GM18858 (cell line): ENCODE measurements around the gene BBS1.
"Not testable (repeated sequence)": the region's sequence is repeated elsewhere in the genome, so short reads cannot be mapped to it uniquely, and the experiment has no call there.

Experiments
- ATAC-seq: cut with Tn5 transposase; IDR thresholded peaks from one replicate; pipeline ENCODE4 v1.9.1; 2021; ENCODE audit not compliant: unreplicated experiment

The BBS1 gene

DNA sequence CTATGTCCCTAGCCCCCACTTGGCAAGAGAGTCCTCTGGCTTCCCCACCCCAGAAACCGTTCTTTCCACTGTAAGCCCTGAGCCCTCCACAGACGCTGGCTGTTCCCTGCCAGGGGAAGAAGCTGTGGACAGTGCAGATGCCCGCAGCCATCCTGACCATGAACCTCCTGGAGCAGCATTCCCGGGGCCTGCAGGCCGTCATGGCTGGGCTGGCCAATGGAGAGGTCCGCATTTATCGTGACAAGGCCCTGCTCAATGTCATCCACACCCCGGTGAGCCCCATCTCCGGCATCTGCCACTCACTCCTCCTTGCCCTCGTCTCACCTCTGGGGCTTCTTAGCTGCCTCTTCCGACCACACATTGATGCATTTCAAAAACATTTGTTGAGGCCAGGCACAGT, 13.2 kb downstream of the BBS1 start:
- no peak for ATAC-seq

- no peak for ATAC-seq
These were observed 14.0 kb downstream of the BBS1 start for GRCh38 chr11:66524304-66525040.

- ATAC-seq: no peak
These were observed 18.6 kb downstream of the BBS1 start for GRCh38 chr11:66529069-66529468.

GRCh38 chr11:66529655-66530054, 19.2 kb downstream of the BBS1 start:
- no peak for ATAC-seq

DNA sequence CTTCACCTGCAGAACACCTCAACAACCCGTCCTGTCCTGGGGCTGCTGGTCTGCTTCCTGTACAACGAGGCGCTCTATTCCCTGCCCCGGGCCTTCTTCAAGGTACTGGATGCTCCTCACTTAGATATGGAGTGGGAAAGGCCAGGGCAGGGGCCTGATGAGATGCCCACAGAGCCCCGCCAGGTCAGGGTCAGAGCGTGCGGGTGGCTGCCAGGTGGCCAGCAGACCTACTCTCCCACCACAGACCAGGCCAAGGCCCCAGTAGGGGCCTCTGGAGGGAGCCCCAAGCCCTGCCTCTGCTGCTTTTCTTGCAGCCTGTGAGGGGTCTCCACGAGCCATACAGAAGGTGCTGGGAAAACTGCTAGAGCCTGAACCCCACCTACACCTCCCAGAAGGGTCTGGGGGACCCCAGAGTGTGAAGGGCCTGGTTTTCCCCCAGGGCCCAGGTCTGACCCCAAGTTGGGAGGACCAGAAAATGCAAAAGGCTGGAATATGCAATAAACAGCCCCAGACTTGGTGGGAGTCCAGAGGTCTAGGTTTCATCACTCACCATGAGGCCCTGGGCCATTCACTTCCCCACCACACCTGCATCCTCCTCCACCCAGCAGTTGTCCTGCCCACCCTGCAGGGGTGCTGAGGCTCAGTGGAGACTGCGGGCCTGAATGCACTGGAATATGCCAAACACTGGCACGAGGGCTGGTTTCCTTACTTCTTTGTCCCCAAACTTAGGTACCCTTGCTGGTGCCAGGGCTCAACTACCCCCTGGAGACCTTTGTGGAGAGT, 20.7 kb downstream of the BBS1 start:
- no peak for ATAC-seq

DNA sequence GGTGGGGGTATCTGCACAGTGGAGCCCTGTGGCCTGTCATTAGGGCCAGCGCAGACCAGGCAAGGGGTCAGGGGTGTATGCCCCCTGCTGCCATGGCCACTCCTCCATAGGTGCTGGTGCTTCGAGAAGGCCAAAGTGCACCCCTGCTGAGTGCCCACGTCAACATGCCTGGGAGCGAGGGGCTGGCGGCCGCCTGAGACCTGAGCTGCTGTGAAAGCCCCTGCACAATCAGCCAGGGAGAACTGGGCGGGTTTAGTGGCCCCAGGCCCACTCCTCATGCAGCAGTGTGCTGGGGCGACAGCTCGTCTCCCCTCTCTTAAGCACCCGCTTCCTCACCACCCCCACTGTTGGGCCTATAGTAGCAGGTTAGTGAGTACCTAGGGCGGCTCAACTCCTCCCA, 21.4 kb downstream of the BBS1 start:
- no peak for ATAC-seq

- ATAC-seq: no peak
These were observed 22.3 kb downstream of the BBS1 start for GRCh38 chr11:66532784-66533183.

DNA sequence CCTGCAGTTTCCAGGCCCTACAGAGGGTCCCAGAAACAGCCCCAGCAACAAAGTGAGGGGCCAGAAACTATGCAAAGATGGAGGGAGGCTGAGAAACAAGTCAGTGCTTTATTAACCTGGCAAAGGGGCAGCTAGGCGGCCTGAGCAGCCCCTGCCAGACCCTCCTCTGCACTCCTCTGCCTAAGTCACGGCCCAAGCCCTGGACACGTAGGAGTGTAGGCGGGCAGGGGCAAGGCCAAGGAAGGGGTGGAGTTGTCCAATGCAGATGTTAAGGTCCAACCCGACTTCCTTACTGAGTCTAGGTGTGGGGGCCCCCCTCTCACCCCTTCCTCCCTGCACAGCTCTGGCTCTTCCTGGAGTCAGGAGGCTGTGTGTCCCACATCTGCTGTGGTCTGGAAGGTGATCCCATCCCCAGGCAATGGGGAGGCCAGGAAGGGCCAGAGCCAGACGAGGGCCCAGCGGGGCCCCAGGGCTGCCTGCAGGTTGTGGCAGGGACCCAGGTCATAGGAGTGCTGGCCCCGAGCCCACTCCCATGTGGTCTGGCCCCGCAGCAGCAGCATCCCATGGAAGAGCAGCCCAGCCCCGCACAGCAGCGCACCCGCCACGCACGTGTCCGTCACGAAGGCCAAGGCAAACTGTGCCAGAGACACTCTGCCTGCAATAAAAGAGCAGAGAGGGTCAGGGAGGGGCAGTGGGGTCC, 28.9 kb downstream of the BBS1 start:
- ATAC-seq: no peak

- ATAC-seq: no peak
These were observed 29.4 kb downstream of the BBS1 start for GRCh38 chr11:66539870-66540213.

GRCh38 chr11:66540598-66540997, 30.2 kb downstream of the BBS1 start:
- ATAC-seq: not testable (repeated sequence)

- ATAC-seq: no peak
These were observed 31.5 kb downstream of the BBS1 start for GRCh38 chr11:66541892-66542291.

DNA sequence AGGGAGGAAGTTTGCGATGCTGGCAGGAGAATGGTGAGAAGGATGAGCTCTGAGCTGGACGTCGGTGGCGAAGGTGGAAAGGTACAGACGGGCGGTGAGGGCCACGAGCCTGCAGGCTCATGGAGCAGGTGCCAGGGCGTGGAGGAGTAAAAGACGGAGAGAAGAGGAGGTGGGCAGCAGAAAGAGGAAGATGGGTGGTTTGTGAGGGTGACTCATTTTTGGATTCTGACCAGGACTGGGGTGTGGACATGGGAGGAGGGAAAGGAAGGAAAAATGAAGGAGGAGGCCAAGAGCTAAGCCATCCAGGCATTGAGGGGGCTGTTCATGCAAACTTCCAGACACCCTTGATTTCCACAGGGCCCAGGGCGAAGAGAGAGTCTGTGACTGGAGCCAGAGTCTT, 31.9 kb downstream of the BBS1 start:
- no peak for ATAC-seq

GRCh38 chr11:66543263-66544107, 33.0 kb downstream of the BBS1 start:
- ATAC-seq: no peak

DNA sequence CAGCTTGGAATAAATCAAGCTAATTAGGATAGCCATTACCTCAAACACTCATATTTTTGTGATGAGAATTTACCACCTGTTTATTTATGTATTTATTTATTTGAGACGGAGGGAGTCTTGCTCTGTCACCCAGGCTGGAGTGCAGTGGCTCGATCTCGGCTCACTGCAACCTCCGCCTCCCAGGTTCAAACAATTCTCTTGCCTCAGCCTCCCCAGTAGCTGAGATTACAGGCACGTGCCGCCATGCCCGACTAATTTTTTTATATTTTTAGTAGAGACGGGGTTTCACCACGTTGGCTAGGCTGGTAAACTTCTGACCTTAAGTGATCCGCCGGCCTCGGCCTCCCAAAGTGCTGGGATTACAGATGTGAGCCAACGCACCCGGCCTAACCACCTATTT, 34.5 kb downstream of the BBS1 start:
- ATAC-seq: not testable (repeated sequence)

- ATAC-seq: peak; percentile 68
These were observed 35.4 kb downstream of the BBS1 start, which contains the start of gene ZDHHC24 for GRCh38 chr11:66545701-66546367. TSS of gene ZDHHC24 (minus strand) at chr11:66546048. CDS start at chr11:66546003, 45 bp downstream.

GRCh38 chr11:66546368-66546965, 36.0 kb downstream of the BBS1 start, which contains the start of gene ACTN3:
TSS of gene ACTN3 (plus strand) at chr11:66546903. CDS start at chr11:66546938, 35 bp downstream.
- ATAC-seq: no peak

DNA sequence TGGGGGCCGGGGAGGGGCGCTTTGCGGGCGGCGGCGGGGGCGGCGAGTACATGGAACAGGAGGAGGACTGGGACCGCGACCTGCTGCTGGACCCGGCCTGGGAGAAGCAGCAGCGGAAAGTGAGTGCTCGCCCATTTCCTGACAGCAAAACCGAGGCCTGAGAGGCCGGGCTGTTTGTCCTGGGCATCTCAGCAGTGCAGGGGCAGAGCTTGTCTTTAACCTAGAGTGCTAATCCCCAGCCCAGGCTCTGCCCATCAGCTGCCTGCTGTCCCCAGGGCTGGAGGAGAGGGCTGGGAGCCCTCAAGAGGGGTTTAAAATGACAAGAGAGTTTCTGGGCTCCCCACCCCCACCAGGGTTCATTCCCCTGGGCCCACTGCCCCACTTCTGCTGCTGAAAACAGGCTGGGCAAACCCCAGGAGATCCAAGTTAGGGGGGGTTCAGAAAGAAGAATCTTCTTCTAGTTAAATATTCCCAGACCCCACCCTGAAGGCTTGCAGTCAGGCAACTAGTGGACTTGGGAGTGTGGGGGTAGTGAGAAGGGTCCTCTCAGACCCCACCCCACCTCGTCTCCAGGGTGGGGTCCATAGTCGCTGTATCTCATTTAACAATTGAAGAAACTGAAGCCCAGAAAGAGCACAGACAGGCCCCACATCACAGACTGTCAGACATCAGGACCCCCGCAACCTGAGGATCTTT, 36.7 kb downstream of the BBS1 start:
- no peak for ATAC-seq

DNA sequence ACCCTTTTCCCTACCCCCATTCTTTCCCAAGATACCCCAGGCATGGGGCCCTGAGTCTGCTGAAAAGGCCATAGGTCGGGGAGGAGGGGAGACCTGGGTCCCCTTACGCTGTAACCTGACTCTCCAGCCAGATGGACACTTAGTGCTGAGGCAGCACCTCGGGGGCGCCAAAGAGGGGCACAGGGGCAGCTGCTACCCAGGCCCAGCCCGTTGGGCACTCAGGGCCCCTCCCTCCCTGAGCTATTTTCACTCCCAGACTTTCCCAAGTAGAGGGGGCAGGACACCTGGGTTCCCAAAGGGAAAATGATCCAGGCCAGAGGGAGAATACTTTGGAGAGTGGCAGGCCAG, 37.2 kb downstream of the BBS1 start:
- no peak for ATAC-seq

- no peak for ATAC-seq
These were observed 37.6 kb downstream of the BBS1 start for GRCh38 chr11:66548041-66548440.
